Liver (tissue), 3 donors: ENCODE measurements around the gene UBE2S.

Source experiments
- FOXA1 ChIP-seq: IDR thresholded peaks from 2 replicates; pipeline ENCODE4 v1.6.1; 2016; ENCODE audit warnings: antibody characterized with exemption
- GABPA ChIP-seq, 2 donors: IDR thresholded peaks in 1 of 2; conservative IDR thresholded peaks in 1 of 2; 2 replicates each; pipeline ENCODE4 v1.6.1; 2016; ENCODE audit warnings: antibody characterized with exemption in 2 of 2, mild to moderate bottlenecking in 1 of 2, moderate library complexity in 1 of 2
- JUND ChIP-seq, 2 donors: IDR thresholded peaks; 2 replicates each; pipeline ENCODE4 v1.6.1; 2016; ENCODE audit warnings: antibody characterized with exemption in 2 of 2
- YY1 ChIP-seq: IDR thresholded peaks from 2 replicates; pipeline ENCODE4 v1.6.1; 2016; ENCODE audit warnings: antibody characterized with exemption, mild to moderate bottlenecking
- TF ChIP-seq, protein P1 (sequence below): IDR thresholded peaks from 2 replicates; pipeline ENCODE4 v1.6.1; 2016; ENCODE audit warnings: antibody characterized with exemption, mild to moderate bottlenecking
- TF ChIP-seq, protein P2 (sequence below): fragments of 150-350 bp; IDR thresholded peaks from 2 replicates; pipeline ENCODE4 v1.5.1; 2017; ENCODE audit warnings: improper control_type of control experiment, low read depth, low read length; ENCODE audit not compliant: missing input control
- donor health status: healthy.
- donor health status: healthy.

DNA sequence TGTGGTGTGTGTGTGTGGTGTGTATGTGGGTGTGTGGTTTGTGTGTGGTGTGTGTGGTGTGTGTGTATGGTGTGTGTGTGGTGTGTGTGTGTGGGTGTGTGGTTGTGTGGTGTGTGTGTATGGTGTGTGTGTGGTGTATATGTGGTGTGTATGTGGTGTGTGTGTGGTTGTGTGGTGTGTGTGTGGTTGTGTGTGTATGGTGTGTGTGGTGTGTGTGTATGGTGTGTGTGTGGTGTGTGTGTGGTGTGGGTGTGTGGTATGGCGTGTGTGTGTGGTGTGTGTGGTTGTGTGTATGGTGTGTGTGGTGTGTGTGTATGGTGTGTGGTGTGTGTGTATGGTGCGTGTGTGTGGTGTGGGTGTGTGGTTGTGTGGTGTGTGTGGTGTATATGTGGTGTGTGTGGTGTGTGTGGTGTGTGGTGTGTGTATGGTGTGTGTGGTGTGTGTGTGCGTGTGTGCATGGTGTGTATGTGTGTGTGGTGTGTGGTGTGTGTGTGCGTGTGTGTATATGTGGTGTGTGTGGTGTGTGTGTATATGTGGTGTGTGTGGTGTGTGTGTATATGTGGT is 26.9 kb upstream of the UBE2S start:
- TF ChIP-seq FOXA1 (no peak), YY1 (no peak), GABPA (IDR thresholded peaks at IDR 0.05 in 1 of 2, conservative IDR thresholded peaks at IDR 0.05 in 1 of 2) (no peak), JUND (IDR thresholded peaks at IDR 0.05) (no peak)
- TF ChIP-seq, protein P1, sequence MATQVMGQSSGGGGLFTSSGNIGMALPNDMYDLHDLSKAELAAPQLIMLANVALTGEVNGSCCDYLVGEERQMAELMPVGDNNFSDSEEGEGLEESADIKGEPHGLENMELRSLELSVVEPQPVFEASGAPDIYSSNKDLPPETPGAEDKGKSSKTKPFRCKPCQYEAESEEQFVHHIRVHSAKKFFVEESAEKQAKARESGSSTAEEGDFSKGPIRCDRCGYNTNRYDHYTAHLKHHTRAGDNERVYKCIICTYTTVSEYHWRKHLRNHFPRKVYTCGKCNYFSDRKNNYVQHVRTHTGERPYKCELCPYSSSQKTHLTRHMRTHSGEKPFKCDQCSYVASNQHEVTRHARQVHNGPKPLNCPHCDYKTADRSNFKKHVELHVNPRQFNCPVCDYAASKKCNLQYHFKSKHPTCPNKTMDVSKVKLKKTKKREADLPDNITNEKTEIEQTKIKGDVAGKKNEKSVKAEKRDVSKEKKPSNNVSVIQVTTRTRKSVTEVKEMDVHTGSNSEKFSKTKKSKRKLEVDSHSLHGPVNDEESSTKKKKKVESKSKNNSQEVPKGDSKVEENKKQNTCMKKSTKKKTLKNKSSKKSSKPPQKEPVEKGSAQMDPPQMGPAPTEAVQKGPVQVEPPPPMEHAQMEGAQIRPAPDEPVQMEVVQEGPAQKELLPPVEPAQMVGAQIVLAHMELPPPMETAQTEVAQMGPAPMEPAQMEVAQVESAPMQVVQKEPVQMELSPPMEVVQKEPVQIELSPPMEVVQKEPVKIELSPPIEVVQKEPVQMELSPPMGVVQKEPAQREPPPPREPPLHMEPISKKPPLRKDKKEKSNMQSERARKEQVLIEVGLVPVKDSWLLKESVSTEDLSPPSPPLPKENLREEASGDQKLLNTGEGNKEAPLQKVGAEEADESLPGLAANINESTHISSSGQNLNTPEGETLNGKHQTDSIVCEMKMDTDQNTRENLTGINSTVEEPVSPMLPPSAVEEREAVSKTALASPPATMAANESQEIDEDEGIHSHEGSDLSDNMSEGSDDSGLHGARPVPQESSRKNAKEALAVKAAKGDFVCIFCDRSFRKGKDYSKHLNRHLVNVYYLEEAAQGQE: no peak
- TF ChIP-seq, protein P2, sequence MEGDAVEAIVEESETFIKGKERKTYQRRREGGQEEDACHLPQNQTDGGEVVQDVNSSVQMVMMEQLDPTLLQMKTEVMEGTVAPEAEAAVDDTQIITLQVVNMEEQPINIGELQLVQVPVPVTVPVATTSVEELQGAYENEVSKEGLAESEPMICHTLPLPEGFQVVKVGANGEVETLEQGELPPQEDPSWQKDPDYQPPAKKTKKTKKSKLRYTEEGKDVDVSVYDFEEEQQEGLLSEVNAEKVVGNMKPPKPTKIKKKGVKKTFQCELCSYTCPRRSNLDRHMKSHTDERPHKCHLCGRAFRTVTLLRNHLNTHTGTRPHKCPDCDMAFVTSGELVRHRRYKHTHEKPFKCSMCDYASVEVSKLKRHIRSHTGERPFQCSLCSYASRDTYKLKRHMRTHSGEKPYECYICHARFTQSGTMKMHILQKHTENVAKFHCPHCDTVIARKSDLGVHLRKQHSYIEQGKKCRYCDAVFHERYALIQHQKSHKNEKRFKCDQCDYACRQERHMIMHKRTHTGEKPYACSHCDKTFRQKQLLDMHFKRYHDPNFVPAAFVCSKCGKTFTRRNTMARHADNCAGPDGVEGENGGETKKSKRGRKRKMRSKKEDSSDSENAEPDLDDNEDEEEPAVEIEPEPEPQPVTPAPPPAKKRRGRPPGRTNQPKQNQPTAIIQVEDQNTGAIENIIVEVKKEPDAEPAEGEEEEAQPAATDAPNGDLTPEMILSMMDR: no peak
